Gastroesophageal sphincter (tissue), 4 donors: ENCODE data around the gene SLTM. TPM values are rescaled to one million over a fixed set of nuclear protein-coding genes. Genes with fewer than 3 reads are reported as not detected.
"Not testable (repeated sequence)": the region's sequence is repeated elsewhere in the genome, so short reads cannot be mapped to it uniquely, and the experiment has no call there.

ENCODE experiments used
- ATAC-seq: fragments of 150-250 bp; one replicate; pipeline ENCODE4 v1.9.1; 2016; ENCODE audit warnings: mild to moderate bottlenecking, moderate library complexity
- H3K27ac ChIP-seq, 4 donors: fragments of 200-600 bp; sonication (generic) in 3 of 4; 1 replicate in 3 of 4; 2 replicates in 1 of 4; pipeline ENCODE4 v1.5.1; 2016 to 2019
- H3K27me3 ChIP-seq: fragments of 200-600 bp; sonication (generic); one replicate; pipeline ENCODE4 v1.5.1; 2019
- H3K36me3 ChIP-seq, 2 donors: fragments of 200-600 bp; sonication (generic); one replicate each; pipeline ENCODE4 v1.5.1; 2019; ENCODE audit warnings: control low read depth in 1 of 2
- H3K4me1 ChIP-seq, 3 donors: fragments of 200-600 bp; sonication (generic); 1 replicate in 2 of 3; 2 replicates in 1 of 3; pipeline ENCODE4 v1.5.1; 2016 to 2019; ENCODE audit warnings: control low read depth in 2 of 3
- H3K4me3 ChIP-seq, 2 donors: fragments of 200-600 bp; sonication (generic); one replicate each; pipeline ENCODE4 v1.5.1; 2019; ENCODE audit warnings: mild to moderate bottlenecking in 1 of 2, moderate library complexity in 1 of 2
- H3K9me3 ChIP-seq, 3 donors: fragments of 200-600 bp; sonication (generic); one replicate each; pipeline ENCODE4 v1.5.1; 2017 to 2019; ENCODE audit warnings: control low read depth in 2 of 3
- CTCF ChIP-seq, 4 experiments: fragments of 200-600 bp in 2 of 4; fragments of 450-650 bp in 2 of 4; sonication (generic) in 1 of 4; IDR thresholded peaks; one replicate each; pipeline ENCODE4 v1.5.1; 2017 to 2019; ENCODE audit warnings: antibody characterized with exemption in 4 of 4, mild to moderate bottlenecking in 2 of 4, moderate library complexity in 2 of 4
- EP300 ChIP-seq: sonication (generic); formaldehyde crosslinking; IDR thresholded peaks from one replicate; pipeline ENCODE4 v1.6.1; 2017; ENCODE audit warnings: antibody characterized with exemption, mild to moderate bottlenecking
- POLR2A ChIP-seq, 2 donors: fragments of 450-650 bp; IDR thresholded peaks; one replicate each; pipeline ENCODE4 v1.6.1; 2017; ENCODE audit warnings: antibody characterized with exemption in 2 of 2, mild to moderate bottlenecking in 2 of 2, moderate library complexity in 1 of 2
- POLR2AphosphoS5 ChIP-seq: sonication (generic); formaldehyde crosslinking; IDR thresholded peaks from one replicate; pipeline ENCODE4 v1.6.1; 2017; ENCODE audit warnings: antibody characterized with exemption
- WGBS, 2 donors: methylation state at CpG; one replicate each; pipeline ENCODE4 v1.1.5; 2018; ENCODE audit warnings: low coverage in 1 of 2; 5-methylcytosine and 5-hydroxymethylcytosine counted together
- total RNA-seq, 4 donors: library from RNA; depleted of rRNA; stranded (reverse); fragments of >200 nt; gene quantifications; one replicate each; pipeline ENCODE4 v1.1.0, GENCODE V29; 2016

Gene SLTM
- total RNA-seq, 4 donors from 2014 or later: 79.2 to 120 (median 84.4) TPM

GRCh38 chr15:58947179-58947578 is 13.7 kb upstream of the SLTM start:
- Histone ChIP-seq H3K36me3 (no peaks in the 10 kb centered on the region), H3K27me3 (no peaks in the 10 kb centered on the region), H3K9me3 (no peaks in the 10 kb centered on the region), H3K27ac (no peak overlapping the region), H3K4me3 (no peak overlapping the region), H3K4me1 (peaks cover 0 to 8% (median 0%) of the 10 kb centered on the region in 3 donors)
- 77 to 89% methylated on average over 3 of the region's 3 CpGs for WGBS, 2 donors
- TF ChIP-seq POLR2A (IDR thresholded peaks at IDR 0.05) (no peak), CTCF (IDR thresholded peaks at IDR 0.05) (no peak), POLR2AphosphoS5 (no peak), EP300 (no peak)
- no peak for ATAC-seq

GRCh38 chr15:58934974-58935373 is 1.5 kb upstream of the SLTM start:
- H3K36me3 ChIP-seq, H3K4me3 ChIP-seq, H3K27me3 ChIP-seq, ATAC-seq, H3K9me3 ChIP-seq: not testable (repeated sequence)
- WGBS, 2 donors: 80 to 96% methylated on average over 2 to 7 of the region's 8 CpGs
- Histone ChIP-seq H3K4me1 (peaks cover 5 to 31% (median 10%) of the 10 kb centered on the region in 3 donors), H3K27ac (peak overlapping the region in 3 of 4 donors; percentile 93 to 100 (median 99))

- 52 to 69% methylated on average over 4 of the region's 4 CpGs for WGBS, 2 donors
- Histone ChIP-seq H3K27me3 (no peaks in the 10 kb centered on the region), H3K4me1 (peaks cover 5 to 35% (median 10%) of the 10 kb centered on the region in 3 donors), H3K9me3 (no peaks in the 10 kb centered on the region), H3K36me3 (no peaks in the 10 kb centered on the region), H3K27ac (peak overlapping the region; percentile 87 to 100 (median 96)), H3K4me3 (peak overlapping the region in 1 of 2 donors; percentile 70)
- ATAC-seq: no peak
- TF ChIP-seq POLR2A (IDR thresholded peaks at IDR 0.05) (no peak), POLR2AphosphoS5 (no peak), CTCF (IDR thresholded peaks at IDR 0.05) (no peak), EP300 (no peak)
Observed at GRCh38 chr15:58934521-58934920, 1.0 kb upstream of the SLTM start.

- H3K9me3 ChIP-seq: no peaks in the 10 kb centered on the region
- peaks cover 5 to 40% (median 10%) of the 10 kb centered on the region in 3 donors for H3K4me1 ChIP-seq
- 13 to 17% methylated on average over 4 of the region's 4 CpGs for WGBS, 2 donors
- H3K27ac ChIP-seq: peak overlapping the region; percentile 87 to 100 (median 96)
- ATAC-seq: no peak
- H3K4me3 ChIP-seq: peak overlapping the region; percentile 70 to 78
- no peaks in the 10 kb centered on the region for H3K27me3 ChIP-seq
- peaks cover 0 to 2% of the 10 kb centered on the region in 2 donors for H3K36me3 ChIP-seq
- TF ChIP-seq CTCF (IDR thresholded peaks at IDR 0.05): peak in 1 of 4 experiments; percentile 5
- no peak for TF ChIP-seq EP300
Observed at GRCh38 chr15:58934114-58934447, 602 bp upstream of the SLTM start.

- WGBS, 2 donors: 0 to 3% methylated on average over 5 of the region's 37 CpGs
- peak overlapping the region; percentile 87 to 100 (median 96) for H3K27ac ChIP-seq
- H3K4me3 ChIP-seq: peak overlapping the region; percentile 61 to 70
- H3K9me3 ChIP-seq: no peaks in the 10 kb centered on the region
- TF ChIP-seq POLR2A (IDR thresholded peaks at IDR 0.05): no peak
- no peak for TF ChIP-seq EP300
- no peak for TF ChIP-seq POLR2AphosphoS5
- TF ChIP-seq CTCF (IDR thresholded peaks at IDR 0.05): no peak
- peaks cover 5 to 42% (median 10%) of the 10 kb centered on the region in 3 donors for H3K4me1 ChIP-seq
- H3K36me3 ChIP-seq: peaks cover 0 to 14% of the 10 kb centered on the region in 2 donors
- peak; percentile 42 for ATAC-seq
- H3K27me3 ChIP-seq: no peaks in the 10 kb centered on the region
Observed at GRCh38 chr15:58932710-58933280, 684 bp downstream of the SLTM start.
